A549 (cell line): ENCODE data around the gene U2SURP.

Source experiments
- CTCF ChIP-seq: fragments of >200 bp; sonication (Bioruptor Twin); formaldehyde crosslinking; IDR thresholded peaks from 3 replicates; pipeline ENCODE4 v1.5.1; 2016
- JUNB ChIP-seq: fragments of >200 bp; sonication (Bioruptor Twin); formaldehyde crosslinking; IDR thresholded peaks from 2 replicates; pipeline ENCODE4 v1.6.1; 2016
- MAFK ChIP-seq: fragments of 450-650 bp; IDR thresholded peaks from 2 replicates; pipeline ENCODE4 v1.6.1; 2014; ENCODE audit not compliant: partially characterized antibody
- POLR2A ChIP-seq: IDR thresholded peaks from 2 replicates; pipeline ENCODE4 v1.6.1; 2012; ENCODE audit warnings: mild to moderate bottlenecking, low read length
- RAD21 ChIP-seq, 2 experiments: fragments of >200 bp in 1 of 2; sonication (Bioruptor Twin) in 1 of 2; formaldehyde crosslinking in 1 of 2; IDR thresholded peaks in 1 of 2; conservative IDR thresholded peaks in 1 of 2; 2 replicates in 1 of 2; 3 replicates in 1 of 2; pipeline ENCODE4 v1.6.1; 2012 to 2018; ENCODE audit warnings: inconsistent platforms in 1 of 2
- RFX5 ChIP-seq: fragments of 450-650 bp; IDR thresholded peaks from 2 replicates; pipeline ENCODE4 v1.7.1; 2014; ENCODE audit warnings: antibody characterized with exemption, mild to moderate bottlenecking, moderate library complexity
- SMC3 ChIP-seq: fragments of >200 bp; sonication (Bioruptor Twin); formaldehyde crosslinking; IDR thresholded peaks from 3 replicates; pipeline ENCODE4 v1.6.1; 2018; ENCODE audit warnings: inconsistent platforms

- TF ChIP-seq MAFK (no peak), CTCF (no peak), JUNB (no peak), SMC3 (no peak), RAD21 (conservative IDR thresholded peaks at IDR 0.05 in 1 of 2, IDR thresholded peaks at IDR 0.05 in 1 of 2) (no peak), RFX5 (no peak), POLR2A (no peak)
Observed at GRCh38 chr3:143067201-143067600, 65.8 kb downstream of the U2SURP start.
